SK-N-SH treated with all-trans-retinoic acid at 6 μM for 48 hours (cell line): ENCODE data around the gene HPSE.

Experiments
- ATAC-seq: fragments of 200-7000 bp; cut with Tn5 transposase; 3 replicates; pipeline ENCODE4 v1.9.1; 2020; ENCODE audit warnings: mild to moderate bottlenecking, moderate library complexity
- ARNTL ChIP-seq: fragments of 450-650 bp; formaldehyde crosslinking; IDR thresholded peaks from 2 replicates; pipeline ENCODE4 v1.5.0; 2020; ENCODE audit warnings: low read depth, mild to moderate bottlenecking, moderate library complexity, borderline replicate concordance
- BACH2 ChIP-seq: fragments of 250-450 bp; sonication (Bioruptor Pico); IDR thresholded peaks from 2 replicates; pipeline ENCODE4 v1.9.0; 2021; ENCODE audit warnings: mild to moderate bottlenecking, borderline replicate concordance
- CSDC2 ChIP-seq: fragments of 250-450 bp; sonication (Bioruptor Pico); IDR thresholded peaks from 2 replicates; pipeline ENCODE4 v1.5.0; 2020; ENCODE audit warnings: mild to moderate bottlenecking, moderate library complexity
- CSRNP3 ChIP-seq: fragments of 250-450 bp; sonication (Bioruptor Pico); IDR thresholded peaks from 2 replicates; pipeline ENCODE4 v1.5.1; 2021; ENCODE audit warnings: mild to moderate bottlenecking, moderate library complexity
- ESRRG ChIP-seq: fragments of 250-450 bp; sonication (Bioruptor Pico); IDR thresholded peaks from 2 replicates; pipeline ENCODE4 v1.6.1; 2021; ENCODE audit warnings: mild to moderate bottlenecking
- GLIS3 ChIP-seq: fragments of 250-450 bp; sonication (Bioruptor Pico); IDR thresholded peaks from 2 replicates; pipeline ENCODE4 v1.5.0; 2020; ENCODE audit warnings: mild to moderate bottlenecking, moderate library complexity
- ISL1 ChIP-seq: fragments of 250-450 bp; sonication (Bioruptor Pico); IDR thresholded peaks from 2 replicates; pipeline ENCODE4 v2.1.2; 2022; ENCODE audit warnings: mild to moderate bottlenecking, moderate library complexity
- OSR1 ChIP-seq: fragments of 250-450 bp; sonication (Bioruptor Pico); IDR thresholded peaks from 2 replicates; pipeline ENCODE4 v1.8.0; 2022; ENCODE audit warnings: moderate library complexity, mild to moderate bottlenecking, inconsistent platforms
- POU6F1 ChIP-seq: fragments of 250-450 bp; sonication (Bioruptor Pico); IDR thresholded peaks from 2 replicates; pipeline ENCODE4 v1.8.0; 2021; ENCODE audit warnings: low read depth, mild to moderate bottlenecking, moderate library complexity, borderline replicate concordance
- PPARA ChIP-seq: fragments of 250-450 bp; sonication (Bioruptor Pico); IDR thresholded peaks from 2 replicates; pipeline ENCODE4 v1.5.0; 2020; ENCODE audit warnings: mild to moderate bottlenecking, borderline replicate concordance
- RARB ChIP-seq: fragments of 250-450 bp; sonication (Bioruptor Pico); IDR thresholded peaks from 2 replicates; pipeline ENCODE4 v1.8.0; 2021; ENCODE audit warnings: mild to moderate bottlenecking, moderate library complexity
- SNAI2 ChIP-seq: fragments of 250-450 bp; sonication (Bioruptor Pico); IDR thresholded peaks from 2 replicates; pipeline ENCODE4 v1.5.0; 2020; ENCODE audit warnings: mild to moderate bottlenecking, moderate library complexity
- TCF4 ChIP-seq: fragments of 250-450 bp; sonication (Bioruptor Pico); IDR thresholded peaks from 2 replicates; pipeline ENCODE4 v1.8.0; 2021; ENCODE audit warnings: mild to moderate bottlenecking, moderate library complexity, borderline replicate concordance
- TOX ChIP-seq: fragments of 250-450 bp; sonication (Bioruptor Pico); IDR thresholded peaks from 2 replicates; pipeline ENCODE4 v1.8.0; 2021; ENCODE audit warnings: mild to moderate bottlenecking, moderate library complexity, borderline replicate concordance
- TSHZ2 ChIP-seq: fragments of 250-450 bp; sonication (Bioruptor Pico); IDR thresholded peaks from 2 replicates; pipeline ENCODE4 v1.5.0; 2020; ENCODE audit warnings: mild to moderate bottlenecking, moderate library complexity
- ZC3H10 ChIP-seq: fragments of 250-450 bp; sonication (Bioruptor Pico); IDR thresholded peaks from 2 replicates; pipeline ENCODE4 v1.5.1; 2021; ENCODE audit warnings: mild to moderate bottlenecking, moderate library complexity
- ZFP30 ChIP-seq: fragments of 450-650 bp; formaldehyde crosslinking; IDR thresholded peaks from 2 replicates; pipeline ENCODE4 v1.5.0; 2022; ENCODE audit warnings: mild to moderate bottlenecking, moderate library complexity
- ZNF565 ChIP-seq: fragments of 450-650 bp; formaldehyde crosslinking; conservative IDR thresholded peaks from 2 replicates; pipeline ENCODE4 v1.5.0; 2020; ENCODE audit warnings: low read depth, mild to moderate bottlenecking, moderate library complexity
- ZNF70 ChIP-seq: fragments of 450-650 bp; formaldehyde crosslinking; IDR thresholded peaks from 2 replicates; pipeline ENCODE4 v1.5.0; 2020; ENCODE audit warnings: mild to moderate bottlenecking, moderate library complexity
- ZNF8 ChIP-seq: fragments of 450-650 bp; formaldehyde crosslinking; IDR thresholded peaks from 2 replicates; pipeline ENCODE4 v1.5.0; 2020; ENCODE audit warnings: mild to moderate bottlenecking, moderate library complexity
- TF ChIP-seq, protein P1 (sequence below): fragments of 250-450 bp; sonication (Bioruptor Pico); IDR thresholded peaks from 2 replicates; pipeline ENCODE4 v1.8.0; 2020; ENCODE audit warnings: mild to moderate bottlenecking, moderate library complexity, borderline replicate concordance

The HPSE gene

DNA sequence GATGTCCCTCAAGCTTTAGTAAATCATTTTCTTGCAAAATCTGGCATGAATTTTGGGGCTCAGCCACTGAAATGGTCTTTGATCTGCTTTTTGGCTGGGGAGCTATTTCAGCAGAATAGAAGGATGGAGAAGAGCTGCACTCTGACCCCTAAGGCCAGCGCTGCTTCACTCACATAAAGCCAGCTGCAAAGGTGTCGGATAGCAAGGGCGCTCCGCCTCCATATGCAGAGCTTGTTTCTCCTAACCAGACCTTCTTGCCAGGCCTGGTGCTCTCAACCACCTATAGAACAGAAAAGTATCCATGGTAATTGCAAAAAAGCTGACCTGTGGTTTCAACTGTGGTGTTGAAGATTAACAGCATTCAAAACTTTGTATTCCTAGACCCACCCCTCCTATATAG is 26.0 kb downstream of the HPSE start:
- TF ChIP-seq ZNF70 (CRISPR knock-in tag) = no peak
- no peak for TF ChIP-seq GLIS3 (CRISPR knock-in tag)
- TF ChIP-seq TCF4 (CRISPR knock-in tag) = no peak
- TF ChIP-seq OSR1 = no peak
- TF ChIP-seq TOX = no peak
- TF ChIP-seq SNAI2 (CRISPR knock-in tag) = no peak
- TF ChIP-seq ZFP30 (CRISPR knock-in tag) = no peak
- TF ChIP-seq CSRNP3 (CRISPR knock-in tag) = no peak
- no peak for TF ChIP-seq ESRRG
- no peak for TF ChIP-seq ZNF8 (CRISPR knock-in tag)
- TF ChIP-seq ARNTL = no peak
- TF ChIP-seq ZC3H10 (CRISPR knock-in tag) = no peak
- no peak for TF ChIP-seq POU6F1 (CRISPR knock-in tag)
- no peak for TF ChIP-seq ISL1 (CRISPR knock-in tag)
- ATAC-seq = no peak

GRCh38 chr4:83307920-83308319 is 26.7 kb downstream of the HPSE start:
- no peak for ATAC-seq
- TF ChIP-seq OSR1 (no peak), RARB (no peak), TCF4 (CRISPR knock-in tag) (no peak), PPARA (no peak), ZC3H10 (CRISPR knock-in tag) (no peak), ZFP30 (CRISPR knock-in tag) (no peak), ESRRG (no peak), TSHZ2 (CRISPR knock-in tag) (no peak), CSDC2 (CRISPR knock-in tag) (no peak), ZNF8 (CRISPR knock-in tag) (no peak), ZNF565 (no peak), GLIS3 (CRISPR knock-in tag) (no peak), ISL1 (CRISPR knock-in tag) (no peak), TOX (no peak), ZNF70 (CRISPR knock-in tag) (no peak), ARNTL (no peak)
- TF ChIP-seq, all 23 proteins: peak for 0

- no peak for TF ChIP-seq ZC3H10 (CRISPR knock-in tag)
- no peak for TF ChIP-seq ESRRG
- TF ChIP-seq CSDC2 (CRISPR knock-in tag) = no peak
- TF ChIP-seq OSR1 = no peak
- TF ChIP-seq ZNF8 (CRISPR knock-in tag) = no peak
- no peak for TF ChIP-seq ZNF70 (CRISPR knock-in tag)
- TF ChIP-seq, protein P1, sequence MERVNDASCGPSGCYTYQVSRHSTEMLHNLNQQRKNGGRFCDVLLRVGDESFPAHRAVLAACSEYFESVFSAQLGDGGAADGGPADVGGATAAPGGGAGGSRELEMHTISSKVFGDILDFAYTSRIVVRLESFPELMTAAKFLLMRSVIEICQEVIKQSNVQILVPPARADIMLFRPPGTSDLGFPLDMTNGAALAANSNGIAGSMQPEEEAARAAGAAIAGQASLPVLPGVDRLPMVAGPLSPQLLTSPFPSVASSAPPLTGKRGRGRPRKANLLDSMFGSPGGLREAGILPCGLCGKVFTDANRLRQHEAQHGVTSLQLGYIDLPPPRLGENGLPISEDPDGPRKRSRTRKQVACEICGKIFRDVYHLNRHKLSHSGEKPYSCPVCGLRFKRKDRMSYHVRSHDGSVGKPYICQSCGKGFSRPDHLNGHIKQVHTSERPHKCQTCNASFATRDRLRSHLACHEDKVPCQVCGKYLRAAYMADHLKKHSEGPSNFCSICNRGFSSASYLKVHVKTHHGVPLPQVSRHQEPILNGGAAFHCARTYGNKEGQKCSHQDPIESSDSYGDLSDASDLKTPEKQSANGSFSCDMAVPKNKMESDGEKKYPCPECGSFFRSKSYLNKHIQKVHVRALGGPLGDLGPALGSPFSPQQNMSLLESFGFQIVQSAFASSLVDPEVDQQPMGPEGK = no peak
- TF ChIP-seq PPARA = no peak
- ATAC-seq = no peak
These were observed 29.5 kb downstream of the HPSE start for GRCh38 chr4:83305187-83305586.

- no peak for ATAC-seq
- TF ChIP-seq ZNF565 (no peak), ZNF70 (CRISPR knock-in tag) (no peak), BACH2 (CRISPR knock-in tag) (no peak), TSHZ2 (CRISPR knock-in tag) (no peak), RARB (no peak), POU6F1 (CRISPR knock-in tag) (no peak), ISL1 (CRISPR knock-in tag) (no peak)
- TF ChIP-seq, protein P1 = no peak
These were observed 36.9 kb downstream of the HPSE start for GRCh38 chr4:83297548-83298260.
